ENCODE measurements around the gene OTOS.

GRCh38 chr2:240089306-240089705, 51.2 kb downstream of the OTOS start:
- TF ChIP-seq USF1 (IDR thresholded peaks at IDR 0.05): no peak
- TF ChIP-seq, protein P1, sequence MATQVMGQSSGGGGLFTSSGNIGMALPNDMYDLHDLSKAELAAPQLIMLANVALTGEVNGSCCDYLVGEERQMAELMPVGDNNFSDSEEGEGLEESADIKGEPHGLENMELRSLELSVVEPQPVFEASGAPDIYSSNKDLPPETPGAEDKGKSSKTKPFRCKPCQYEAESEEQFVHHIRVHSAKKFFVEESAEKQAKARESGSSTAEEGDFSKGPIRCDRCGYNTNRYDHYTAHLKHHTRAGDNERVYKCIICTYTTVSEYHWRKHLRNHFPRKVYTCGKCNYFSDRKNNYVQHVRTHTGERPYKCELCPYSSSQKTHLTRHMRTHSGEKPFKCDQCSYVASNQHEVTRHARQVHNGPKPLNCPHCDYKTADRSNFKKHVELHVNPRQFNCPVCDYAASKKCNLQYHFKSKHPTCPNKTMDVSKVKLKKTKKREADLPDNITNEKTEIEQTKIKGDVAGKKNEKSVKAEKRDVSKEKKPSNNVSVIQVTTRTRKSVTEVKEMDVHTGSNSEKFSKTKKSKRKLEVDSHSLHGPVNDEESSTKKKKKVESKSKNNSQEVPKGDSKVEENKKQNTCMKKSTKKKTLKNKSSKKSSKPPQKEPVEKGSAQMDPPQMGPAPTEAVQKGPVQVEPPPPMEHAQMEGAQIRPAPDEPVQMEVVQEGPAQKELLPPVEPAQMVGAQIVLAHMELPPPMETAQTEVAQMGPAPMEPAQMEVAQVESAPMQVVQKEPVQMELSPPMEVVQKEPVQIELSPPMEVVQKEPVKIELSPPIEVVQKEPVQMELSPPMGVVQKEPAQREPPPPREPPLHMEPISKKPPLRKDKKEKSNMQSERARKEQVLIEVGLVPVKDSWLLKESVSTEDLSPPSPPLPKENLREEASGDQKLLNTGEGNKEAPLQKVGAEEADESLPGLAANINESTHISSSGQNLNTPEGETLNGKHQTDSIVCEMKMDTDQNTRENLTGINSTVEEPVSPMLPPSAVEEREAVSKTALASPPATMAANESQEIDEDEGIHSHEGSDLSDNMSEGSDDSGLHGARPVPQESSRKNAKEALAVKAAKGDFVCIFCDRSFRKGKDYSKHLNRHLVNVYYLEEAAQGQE (IDR thresholded peaks at IDR 0.05; ENCODE audit: low read depth): no peak
